HG03457 (cell line): ENCODE results near the gene GAS2L2.
"Not testable (repeated sequence)": the region's sequence is repeated elsewhere in the genome, so short reads cannot be mapped to it uniquely, and the experiment has no call there.

Source experiments
- ATAC-seq: cut with Tn5 transposase; IDR thresholded peaks from one replicate; pipeline ENCODE4 v1.9.1; 2021; ENCODE audit warnings: moderate number of reproducible peaks; ENCODE audit not compliant: unreplicated experiment

Gene GAS2L2

DNA sequence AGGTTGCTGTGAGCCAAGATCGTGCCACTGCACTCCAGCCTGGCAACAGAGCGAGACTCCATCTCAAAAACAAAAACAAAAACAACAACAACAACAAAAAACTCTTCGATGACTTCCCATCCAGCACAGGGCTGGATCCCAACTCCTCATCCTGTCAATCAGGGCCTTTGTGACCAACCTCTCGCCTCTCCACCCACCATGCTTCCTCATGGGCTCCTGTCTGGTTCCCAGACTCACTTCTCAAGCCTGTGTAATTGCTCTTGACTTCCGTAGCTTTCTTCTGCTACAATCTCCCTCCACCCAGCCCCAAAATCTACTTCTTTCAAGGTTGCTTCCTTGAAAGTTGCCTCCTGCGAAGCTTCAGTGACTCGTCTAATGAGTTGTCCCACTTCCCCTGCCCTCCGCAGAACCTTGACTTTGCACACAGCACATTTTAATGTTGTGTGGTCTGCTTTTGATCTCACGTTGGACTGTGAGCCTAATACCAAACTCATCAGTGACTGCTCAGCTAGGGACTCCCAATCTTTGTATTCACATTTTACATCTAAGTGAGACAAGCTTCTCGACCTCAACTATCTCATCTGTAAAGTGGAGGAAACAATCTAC, 22.5 kb downstream of the GAS2L2 start:
- no peak for ATAC-seq

DNA sequence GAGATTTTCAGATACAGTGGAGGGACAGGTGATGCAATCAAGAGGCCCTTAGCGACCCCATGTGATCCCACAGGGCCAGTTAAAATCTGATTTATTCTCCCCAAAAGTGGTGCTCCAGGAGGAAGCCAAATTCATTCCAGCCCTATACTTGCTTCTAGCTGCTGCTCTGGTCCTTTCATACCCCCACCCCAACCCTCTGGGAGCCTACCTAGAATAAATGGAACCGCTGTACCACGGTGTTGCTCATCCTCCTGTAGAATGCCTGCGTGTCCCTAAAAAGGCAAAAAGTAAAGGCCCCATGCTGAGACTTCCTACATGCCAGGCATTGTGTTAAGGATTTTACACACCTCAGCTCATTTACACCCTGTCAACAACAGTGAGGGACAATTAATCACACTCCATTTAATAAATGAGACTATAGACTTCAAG, 23.6 kb downstream of the GAS2L2 start:
- ATAC-seq: no peak

DNA sequence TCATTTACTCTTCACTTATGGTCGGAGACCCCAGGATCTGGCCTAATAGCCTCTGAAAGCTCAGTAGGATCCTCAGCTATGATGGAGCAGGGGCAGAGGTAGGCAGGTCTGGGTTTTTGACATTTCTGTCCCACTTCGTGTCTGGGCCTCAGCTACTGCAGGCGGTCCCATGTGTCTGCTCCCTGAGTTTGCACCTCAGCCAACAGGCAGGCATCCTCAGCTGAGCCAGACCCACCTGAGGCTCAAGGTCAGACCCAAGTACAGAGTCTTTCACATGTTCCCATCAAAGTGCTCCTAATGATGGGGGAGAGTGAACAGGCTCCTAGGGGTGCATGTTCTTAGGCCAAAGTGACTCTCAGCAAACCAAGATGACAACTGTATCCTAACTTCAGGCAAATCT, 24.5 kb downstream of the GAS2L2 start:
- ATAC-seq: no peak

DNA sequence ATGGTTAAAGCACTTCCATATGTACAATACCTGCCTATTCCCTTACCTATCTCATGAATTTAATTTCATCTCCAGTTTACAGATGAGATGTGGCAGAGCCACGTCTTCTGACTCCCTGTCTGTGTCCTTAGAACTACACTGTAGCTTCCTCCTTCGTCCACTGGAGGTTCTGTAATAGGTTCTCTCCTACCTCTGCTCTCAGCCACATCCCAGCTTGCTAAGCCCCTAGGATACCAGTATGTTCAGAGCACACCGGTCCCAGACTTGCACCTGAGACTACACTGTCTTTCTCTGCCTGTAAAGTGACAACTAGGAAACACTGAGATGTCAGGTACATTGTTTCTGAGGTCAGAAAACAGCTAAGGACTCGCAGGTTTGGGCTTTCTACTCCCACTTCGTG, 25.4 kb downstream of the GAS2L2 start:
- ATAC-seq: no peak

DNA sequence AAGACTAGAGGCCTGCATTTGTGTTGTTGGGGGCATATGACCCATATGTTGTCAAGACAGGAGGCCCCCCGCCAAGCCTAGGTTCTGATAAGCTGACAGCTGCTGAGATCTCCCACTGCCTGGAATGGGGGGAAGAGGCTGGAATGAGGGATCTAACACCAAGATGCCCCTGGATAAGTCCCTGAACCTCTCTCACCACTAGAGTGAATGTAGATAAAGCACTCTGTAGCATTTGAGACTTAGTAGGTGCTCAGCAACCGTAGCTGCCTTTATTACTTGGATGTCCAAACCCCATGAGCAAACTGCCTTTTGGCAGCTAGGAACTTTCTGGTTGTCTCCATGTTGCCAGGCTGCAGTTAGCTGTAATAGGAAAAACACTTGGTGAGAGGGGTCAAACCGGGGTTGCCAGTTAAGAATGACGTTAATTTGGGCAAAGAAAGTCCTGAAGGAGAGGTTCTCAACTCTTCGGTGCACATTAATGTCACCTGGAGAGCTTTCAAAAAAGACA, 26.0 kb downstream of the GAS2L2 start:
- no peak for ATAC-seq

DNA sequence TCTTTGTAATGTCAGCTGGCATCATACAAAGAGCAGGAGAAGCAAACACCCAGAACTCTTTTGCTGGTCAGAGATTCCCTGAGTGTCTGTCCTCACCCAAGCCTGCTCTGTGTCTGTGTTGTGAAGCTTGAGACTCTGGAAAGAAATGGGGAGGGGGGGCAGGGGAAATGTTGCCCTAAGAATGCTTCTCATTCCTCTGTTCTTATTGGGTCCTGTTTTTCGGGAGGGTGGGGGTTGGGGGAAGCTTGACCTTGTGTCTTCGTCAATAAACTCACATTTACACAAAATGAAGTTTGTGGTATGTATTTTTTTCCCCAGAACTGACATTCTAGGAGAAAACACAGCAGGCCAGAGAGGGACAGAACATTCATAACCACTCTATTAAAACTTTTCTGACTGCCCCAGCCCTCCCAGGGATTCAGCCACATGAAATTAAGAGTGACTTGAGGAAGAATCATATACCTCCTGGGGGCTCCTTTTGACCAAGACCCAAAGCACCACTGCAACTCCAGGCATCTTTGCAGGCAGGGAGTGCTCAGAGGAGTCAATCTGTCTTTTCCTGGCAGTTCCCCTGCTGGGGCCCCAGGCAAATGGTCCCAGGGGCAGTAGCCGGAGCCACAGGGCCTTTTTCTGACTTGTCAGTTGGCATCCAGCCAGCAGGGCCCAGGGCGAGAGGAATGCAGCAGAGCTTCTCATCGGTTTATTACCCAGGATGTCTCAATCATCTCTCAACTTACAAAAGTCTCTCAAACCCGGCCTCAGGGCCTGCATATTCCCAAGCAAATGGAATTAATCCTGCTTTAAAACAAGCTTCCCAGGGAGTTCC, 26.7 kb downstream of the GAS2L2 start:
- ATAC-seq: no peak

DNA sequence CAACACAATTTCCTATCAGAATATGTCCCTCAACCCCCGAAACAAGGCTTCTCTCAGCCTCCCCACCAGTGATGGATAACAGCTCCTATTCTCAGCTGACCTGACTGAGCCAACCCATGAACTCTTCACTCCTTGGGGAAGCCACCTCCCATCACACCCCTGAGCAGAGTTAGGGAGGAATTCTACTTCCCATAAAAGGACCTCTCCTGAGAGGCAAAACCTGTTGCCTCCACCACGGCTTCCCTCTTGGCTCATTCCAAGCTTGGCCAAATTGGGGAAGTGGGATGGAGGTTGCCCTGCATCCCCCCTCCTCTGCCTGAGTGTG, 27.3 kb downstream of the GAS2L2 start:
- no peak for ATAC-seq

DNA sequence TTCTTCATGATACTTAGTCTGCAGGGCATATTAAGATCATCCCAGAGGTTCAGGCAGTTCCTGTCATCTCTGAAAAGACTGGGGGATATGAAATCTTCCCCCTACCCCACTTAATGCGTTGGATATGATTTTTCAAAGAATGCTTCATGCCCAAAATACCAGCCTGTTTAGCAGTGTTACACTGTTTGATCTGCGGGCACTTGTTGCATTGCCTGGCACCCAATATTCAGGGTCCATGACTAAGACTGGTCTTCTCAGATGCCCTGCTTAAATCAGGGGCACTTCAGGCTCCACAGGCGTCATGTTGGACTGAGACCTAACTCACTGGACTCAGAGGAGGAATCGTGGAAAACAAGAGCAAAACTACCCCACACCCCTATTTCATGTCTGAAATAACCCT, 28.0 kb downstream of the GAS2L2 start:
- ATAC-seq: no peak

DNA sequence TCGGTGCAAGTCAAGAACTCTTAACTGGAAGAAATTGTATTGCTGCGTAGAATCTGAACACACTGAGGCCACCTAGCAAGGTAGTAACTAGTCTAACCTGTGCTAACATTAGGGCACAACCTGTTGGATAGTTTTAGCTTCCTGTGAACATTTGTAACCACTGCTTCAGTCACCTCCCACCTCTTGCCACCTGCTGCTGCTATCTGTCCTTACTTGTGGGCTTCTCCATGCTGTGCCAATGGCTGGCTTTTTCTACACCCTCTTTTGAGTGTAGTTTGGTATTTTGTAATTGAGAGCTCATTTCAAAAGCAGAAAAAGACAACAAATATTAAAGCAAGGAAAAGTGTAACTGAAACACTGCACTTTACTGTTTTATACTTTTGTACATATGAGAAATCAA, 29.3 kb downstream of the GAS2L2 start:
- ATAC-seq: no peak

DNA sequence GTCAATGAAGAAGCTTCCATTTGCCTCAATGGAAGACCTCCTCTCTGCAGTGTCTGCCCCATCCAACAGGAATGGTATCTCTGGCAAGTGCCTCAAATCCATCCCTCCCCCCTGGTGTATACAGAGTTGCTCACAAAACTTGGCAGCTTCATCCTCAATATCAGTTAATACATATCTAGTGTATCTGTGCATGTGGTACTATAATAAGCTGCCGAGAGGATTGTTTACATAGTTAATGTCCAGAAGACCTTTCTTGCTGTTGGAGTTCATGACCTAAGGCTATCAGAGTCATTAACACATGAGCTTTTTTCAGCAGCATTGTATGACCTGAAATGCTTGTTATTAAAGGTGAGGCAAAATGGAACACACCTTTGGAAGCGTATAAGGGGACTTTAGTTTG, 35.6 kb downstream of the GAS2L2 start:
- no peak for ATAC-seq

DNA sequence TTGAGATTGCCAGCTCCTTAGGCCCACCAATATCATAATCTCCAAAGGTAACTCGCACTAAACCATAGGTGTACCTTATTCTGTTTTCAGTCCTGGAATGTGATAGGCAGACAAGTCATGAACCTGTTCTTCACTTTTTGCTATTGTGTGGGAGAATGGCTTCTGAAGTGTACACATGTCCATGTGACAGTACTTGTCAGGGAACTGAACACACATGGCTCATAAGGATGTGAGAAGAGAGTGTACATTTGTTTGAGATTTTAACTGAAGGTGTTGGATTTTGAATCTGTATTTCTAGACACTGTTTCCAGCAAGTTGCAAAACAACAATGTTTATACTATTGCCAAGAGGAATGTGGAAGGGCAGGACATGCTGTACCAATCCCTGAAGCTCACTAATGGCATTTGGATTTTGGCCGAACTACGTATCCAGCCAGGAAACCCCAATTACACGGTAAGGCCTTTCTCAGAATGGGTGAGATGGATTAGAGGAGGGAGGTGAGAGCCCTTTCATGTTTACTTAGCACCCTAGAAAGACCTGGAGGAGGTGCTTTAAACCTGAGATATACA, 36.1 kb downstream of the GAS2L2 start:
- no peak for ATAC-seq

DNA sequence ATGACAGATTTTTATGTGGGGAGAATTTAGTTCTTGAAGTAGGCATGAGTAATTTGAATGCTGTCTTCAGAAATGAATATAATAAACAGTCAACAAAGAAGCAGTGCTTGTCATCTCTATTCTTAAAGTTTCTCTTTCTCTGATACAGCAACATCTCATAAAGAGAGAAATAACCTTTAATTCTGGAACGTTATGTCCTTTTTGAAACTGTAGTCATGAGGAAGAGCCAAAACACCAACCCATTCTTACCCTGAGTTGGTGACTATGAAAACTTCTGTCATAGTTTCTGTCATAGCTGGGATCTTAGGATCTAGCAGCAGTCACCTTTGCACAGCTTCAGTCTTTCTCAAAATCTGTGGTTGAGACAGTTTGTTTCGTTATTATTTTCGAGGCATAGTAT, 36.9 kb downstream of the GAS2L2 start:
- no peak for ATAC-seq

DNA sequence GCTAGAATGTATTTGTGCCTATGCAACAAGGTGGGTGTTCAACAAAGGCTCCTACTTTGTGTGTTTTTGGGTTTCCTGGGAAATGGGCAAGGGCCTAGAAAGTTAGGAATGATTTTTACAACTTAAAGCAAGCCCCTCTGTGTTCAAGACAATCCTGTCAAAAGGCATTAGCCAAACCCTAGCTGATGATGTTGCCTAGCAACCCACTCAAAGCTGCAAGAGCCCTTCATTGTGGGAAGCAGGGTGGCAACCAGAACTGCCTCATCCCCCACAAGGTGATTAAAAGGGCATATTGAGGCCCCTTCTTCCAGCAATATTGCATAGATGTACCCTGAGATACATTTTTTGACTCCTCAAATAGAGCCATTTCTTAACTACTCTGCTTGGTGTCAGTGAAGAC, 37.6 kb downstream of the GAS2L2 start:
- ATAC-seq: no peak

DNA sequence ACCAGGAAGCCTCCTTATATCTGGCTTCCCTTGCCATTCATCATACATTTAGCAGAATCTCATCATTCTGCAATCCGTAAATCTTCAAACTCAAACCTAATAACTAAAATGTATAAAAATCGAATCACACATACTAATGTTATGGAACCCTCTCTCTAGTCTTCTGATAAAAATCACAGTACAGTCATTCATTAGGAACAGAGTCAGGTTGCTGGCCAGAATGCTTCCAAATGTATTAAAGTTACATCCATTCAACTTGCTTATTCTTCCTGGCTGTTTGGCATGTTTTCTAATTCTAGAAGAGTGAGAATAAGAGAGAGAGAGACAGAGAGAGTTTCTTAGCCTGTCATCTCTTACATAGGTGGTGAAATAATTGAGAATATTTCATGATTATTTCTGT, 38.1 kb downstream of the GAS2L2 start:
- no peak for ATAC-seq

DNA sequence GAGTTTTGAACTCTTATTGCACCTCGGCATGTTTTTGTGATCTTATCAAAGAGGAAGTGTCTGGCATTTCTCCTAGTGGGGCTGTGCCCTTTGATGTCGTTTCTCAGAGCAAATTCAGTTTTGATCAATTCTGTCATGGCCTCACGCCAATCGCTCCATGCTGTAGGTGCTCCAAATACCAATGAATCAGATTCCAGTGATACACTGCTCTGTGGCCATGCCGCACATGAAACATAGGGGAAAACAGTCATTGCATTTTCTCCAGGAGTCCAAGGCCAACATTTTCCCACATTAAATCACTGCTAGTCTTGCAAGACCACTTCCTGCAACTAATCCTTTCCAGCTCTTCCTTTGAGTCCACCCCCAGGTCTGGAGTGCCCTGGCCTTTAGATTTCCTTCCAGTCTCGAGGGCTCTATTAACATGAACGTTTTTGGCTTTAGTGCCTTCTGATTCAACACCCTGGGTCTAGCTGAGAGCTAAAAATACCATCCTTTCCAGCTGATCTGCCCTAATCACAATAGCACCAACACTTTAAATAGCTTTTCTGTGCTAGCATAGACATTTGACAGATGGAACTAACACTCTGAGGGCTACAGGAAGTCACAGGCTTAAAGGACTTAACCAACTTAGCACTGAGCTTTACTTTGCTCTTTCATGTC, 39.8 kb downstream of the GAS2L2 start:
- no peak for ATAC-seq

DNA sequence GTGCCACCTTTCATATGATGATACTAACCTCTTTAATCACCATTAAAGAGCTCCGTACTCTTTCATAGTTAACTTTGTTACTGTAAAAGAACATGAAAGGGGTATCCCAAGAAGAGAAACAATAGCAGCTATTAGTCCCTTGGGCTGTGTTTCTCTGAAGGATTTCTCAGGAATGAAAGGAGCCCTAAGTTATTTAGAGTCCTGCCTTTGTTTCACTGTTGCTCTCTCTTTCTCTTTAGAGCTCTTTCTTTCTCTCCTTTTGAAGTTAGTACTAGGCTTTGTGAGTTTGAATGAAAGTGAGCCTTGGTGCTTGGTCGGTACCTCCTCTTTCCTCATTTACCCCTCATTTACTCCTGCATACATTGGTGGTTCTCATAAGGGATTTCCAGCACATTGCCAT, 42.1 kb downstream of the GAS2L2 start:
- ATAC-seq: no peak

DNA sequence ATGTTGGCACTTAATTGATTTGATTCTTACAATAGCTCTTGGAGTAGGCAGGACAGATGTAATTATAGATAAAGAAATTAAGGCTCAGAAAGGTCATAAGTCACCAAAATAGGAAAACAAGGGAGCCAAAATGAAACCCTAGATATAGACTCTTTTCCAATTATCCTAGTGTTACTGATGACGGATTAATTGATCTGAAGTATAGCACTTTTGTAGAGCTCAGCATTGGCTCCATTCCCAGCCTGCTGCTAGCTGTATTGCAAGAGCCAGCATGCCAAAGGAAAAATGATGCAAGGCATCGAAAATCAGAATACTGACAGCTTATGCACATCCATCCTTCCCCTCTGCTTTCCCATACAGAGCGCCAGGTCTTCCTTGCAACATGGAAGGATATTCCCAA, 43.2 kb downstream of the GAS2L2 start:
- ATAC-seq: no peak

DNA sequence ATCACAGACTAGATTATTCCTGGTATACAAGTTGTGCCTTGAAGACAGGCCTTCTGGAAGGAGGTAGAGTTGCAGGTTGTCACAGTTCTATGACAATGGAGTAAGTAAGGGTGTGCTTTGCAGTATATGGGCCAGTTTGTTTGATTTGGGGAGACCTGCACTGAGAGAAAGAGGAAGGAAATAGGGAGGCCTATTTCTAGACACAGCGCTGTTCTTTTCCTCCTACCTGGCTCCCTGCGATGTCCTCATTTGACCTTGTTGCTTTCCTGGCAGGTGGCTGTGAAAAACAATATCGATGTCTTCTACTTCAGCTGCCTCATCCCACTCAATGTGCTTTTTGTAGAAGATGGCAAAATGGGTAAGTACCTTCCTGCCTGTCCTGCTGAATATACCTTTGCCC, 44.1 kb downstream of the GAS2L2 start:
- no peak for ATAC-seq

DNA sequence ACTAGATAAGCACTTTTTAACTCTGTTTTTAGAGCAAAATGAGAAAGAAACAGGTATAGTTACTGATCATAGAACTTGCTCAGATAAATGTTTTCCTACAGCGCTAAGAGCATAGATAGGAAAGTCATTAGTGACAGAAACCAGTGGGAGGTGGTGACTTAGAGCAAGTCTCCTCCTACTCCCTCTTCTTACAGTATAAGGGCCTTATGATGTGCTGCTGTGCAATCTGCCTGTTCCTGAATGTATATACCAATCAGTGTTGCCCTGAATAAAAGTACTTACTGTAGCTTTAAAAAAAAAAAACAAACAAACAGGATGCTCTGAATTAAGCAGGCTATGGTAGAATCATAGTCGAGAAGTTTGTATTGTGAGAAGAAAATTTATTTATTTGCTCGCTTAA, 44.9 kb downstream of the GAS2L2 start:
- ATAC-seq: no peak

DNA sequence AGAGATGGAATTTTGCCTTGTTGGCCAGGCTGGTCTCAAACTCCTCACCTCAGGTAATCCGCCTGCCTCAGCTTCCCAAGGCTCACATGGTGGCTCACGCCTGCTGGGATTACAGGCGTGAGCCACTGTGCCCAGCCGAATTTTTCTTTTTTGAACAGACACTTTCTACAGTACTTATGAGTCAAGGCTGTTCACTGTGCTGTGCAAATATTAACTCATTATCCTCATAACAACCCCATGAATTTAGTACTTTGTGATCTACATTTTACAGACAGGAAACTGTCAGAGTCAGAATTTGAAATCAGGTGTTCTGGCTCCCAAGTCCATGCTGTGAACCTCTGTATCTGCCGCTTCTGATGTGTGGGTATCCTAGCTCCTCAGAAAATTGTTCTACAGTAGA, 47.3 kb downstream of the GAS2L2 start:
- ATAC-seq: no peak

DNA sequence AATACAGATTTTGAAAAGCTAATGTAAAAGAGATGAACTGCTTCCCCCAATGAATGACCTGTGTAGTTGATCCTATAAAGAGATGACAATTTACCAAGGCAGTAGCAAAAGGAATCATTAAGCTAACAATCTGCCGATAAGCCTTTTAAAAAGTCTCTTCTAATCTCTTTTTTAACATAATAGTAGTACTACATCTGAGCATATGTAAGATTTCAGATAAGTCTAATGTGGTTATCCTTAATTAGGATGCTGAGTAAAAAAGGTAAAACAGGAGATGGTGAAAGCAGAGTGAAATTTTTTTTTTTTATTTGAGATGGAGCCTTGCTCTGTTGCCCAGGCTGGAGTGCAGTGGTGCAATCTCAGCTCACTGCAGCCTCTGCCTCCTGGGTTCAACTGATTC, 47.8 kb downstream of the GAS2L2 start:
- ATAC-seq: no peak

DNA sequence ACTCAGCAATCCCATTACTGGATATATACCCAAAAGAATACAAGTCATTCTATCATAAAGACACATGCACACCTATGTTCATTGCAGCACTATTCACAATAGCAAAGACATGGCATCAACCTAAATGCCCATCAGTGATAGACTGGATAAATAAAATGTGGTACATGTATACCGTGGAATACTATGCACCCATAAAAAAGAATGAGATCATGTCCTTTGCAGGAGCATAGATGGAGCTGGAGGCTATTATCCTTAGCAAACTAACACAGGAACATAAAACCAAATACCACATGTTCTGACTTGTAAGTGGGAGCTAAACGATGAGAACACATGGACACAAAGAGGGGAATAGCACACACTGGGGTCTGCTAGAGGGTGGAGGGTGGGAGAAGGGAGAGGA, 49.7 kb downstream of the GAS2L2 start:
- ATAC-seq: not testable (repeated sequence)
